Activated CD4-positive, alpha-beta memory T cell treated with anti-CD3 and anti-CD28 coated beads, Interleukin-2, amount 10 ng/mL, durations not matched to agents 7 days and 5 days (primary cell): Measurements from ENCODE around the gene TRPM3. TPM values are rescaled to one million over a fixed set of nuclear protein-coding genes. Genes with fewer than 3 reads are reported as not detected.

ENCODE experiments used
- CTCF ChIA-PET: fragments of 350-600 bp; sonication (Branson Sonifier 250); formaldehyde crosslinking; loops from one replicate; lab custom pipeline; 2021; ENCODE audit warnings: antibody characterized with exemption, inconsistent platforms; lab: Charles Lee
- POLR2A ChIA-PET: fragments of 350-600 bp; sonication (Branson Sonifier 250); formaldehyde crosslinking; loops from one replicate; lab custom pipeline; 2021; ENCODE audit warnings: antibody characterized with exemption; lab: Charles Lee
- DNase-seq: peaks from one replicate; pipeline ENCODE4 v3.0.0-alpha.2; 2020
- H3K27ac Mint-ChIP-seq: one replicate; pipeline ENCODE4 v1.8.0; 2021; ENCODE audit warnings: mild to moderate bottlenecking, mixed read lengths
- H3K27me3 Mint-ChIP-seq: one replicate; pipeline ENCODE4 v1.8.0; 2021; ENCODE audit warnings: mixed read lengths
- H3K36me3 Mint-ChIP-seq: one replicate; pipeline ENCODE4 v1.8.0; 2021; ENCODE audit warnings: low read depth, mixed read lengths
- H3K4me1 Mint-ChIP-seq: one replicate; pipeline ENCODE4 v1.8.0; 2021; ENCODE audit warnings: mixed read lengths
- H3K4me3 Mint-ChIP-seq: one replicate; pipeline ENCODE4 v1.8.0; 2021; ENCODE audit warnings: mild to moderate bottlenecking, mixed read lengths
- H3K9me3 Mint-ChIP-seq: one replicate; pipeline ENCODE4 v1.8.0; 2021; ENCODE audit warnings: mixed read lengths
- total RNA-seq, 2 experiments: library from RNA; stranded (reverse); gene quantifications; one replicate each; pipeline ENCODE4 v1.2.3, GENCODE V29; 2021

The TRPM3 gene
- total RNA-seq, 2 experiments from 2014 or later: not detected

- Mint-ChIP-seq H3K27ac (no peak overlapping the region), H3K27me3 (no peaks in the 10 kb centered on the region), H3K4me3 (no peak overlapping the region), H3K4me1 (peaks cover 38% of the 10 kb centered on the region), H3K9me3 (no peaks in the 10 kb centered on the region), H3K36me3 (peaks cover 7% of the 10 kb centered on the region)
- no peak for DNase-seq
- ChIA-PET POLR2A (no interaction called here), CTCF (interaction anchor here (2.7 kb wide), 1 partner anchor 35 kb away, joined by 13 read pairs; no protein-coding TSS in a partner anchor)
These were observed 553.9 kb downstream of the TRPM3 start for GRCh38 chr9:70567511-70567910.

DNA sequence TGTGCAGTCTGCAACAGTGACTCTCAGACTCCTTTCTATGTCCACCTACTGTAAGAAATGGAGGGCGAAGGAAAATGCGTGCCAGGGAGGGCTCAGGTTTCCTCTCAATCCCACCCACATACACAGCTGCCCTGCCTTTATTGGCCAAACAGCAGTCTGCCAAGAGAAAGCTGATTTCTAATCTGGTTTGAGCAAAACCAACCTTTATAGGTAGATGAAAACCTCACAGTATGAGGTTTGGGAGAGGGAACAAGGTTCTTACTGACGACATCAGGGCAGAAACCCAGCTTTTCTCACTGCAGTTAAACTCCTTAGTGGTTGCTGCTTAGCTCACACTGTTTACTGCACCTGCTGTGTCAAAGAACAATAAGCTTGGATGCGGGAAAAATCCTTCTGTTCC lies 554.7 kb downstream of the TRPM3 start:
- Mint-ChIP-seq H3K27me3 (no peaks in the 10 kb centered on the region), H3K4me1 (peaks cover 41% of the 10 kb centered on the region), H3K27ac (no peak overlapping the region), H3K9me3 (no peaks in the 10 kb centered on the region), H3K4me3 (no peak overlapping the region), H3K36me3 (peaks cover 8% of the 10 kb centered on the region)
- ChIA-PET POLR2A (interaction anchor here (1.0 to 5.2 kb wide), 2 partner anchors 13 to 147 kb away, joined by 3 to 85 read pairs; no protein-coding TSS in a partner anchor), CTCF (interaction anchor here (2.7 kb wide), 1 partner anchor 36 kb away, joined by 13 read pairs; no protein-coding TSS in a partner anchor)
- no peak for DNase-seq

- CTCF ChIA-PET: interaction anchor here (2.7 kb wide), 1 partner anchor 37 kb away, joined by 13 read pairs; no protein-coding TSS in a partner anchor
- peaks cover 10% of the 10 kb centered on the region for H3K36me3 Mint-ChIP-seq
- peak; percentile 17 for DNase-seq
- H3K27ac Mint-ChIP-seq: peak overlapping the region; percentile 1
- H3K27me3 Mint-ChIP-seq: no peaks in the 10 kb centered on the region
- no peak overlapping the region for H3K4me3 Mint-ChIP-seq
- POLR2A ChIA-PET: interaction anchor here (1.0 to 5.2 kb wide), 2 partner anchors 14 to 146 kb away, joined by 3 to 85 read pairs; no protein-coding TSS in a partner anchor
- H3K9me3 Mint-ChIP-seq: no peaks in the 10 kb centered on the region
- H3K4me1 Mint-ChIP-seq: peaks cover 44% of the 10 kb centered on the region
These were observed 555.4 kb downstream of the TRPM3 start for GRCh38 chr9:70566066-70566465.

DNA sequence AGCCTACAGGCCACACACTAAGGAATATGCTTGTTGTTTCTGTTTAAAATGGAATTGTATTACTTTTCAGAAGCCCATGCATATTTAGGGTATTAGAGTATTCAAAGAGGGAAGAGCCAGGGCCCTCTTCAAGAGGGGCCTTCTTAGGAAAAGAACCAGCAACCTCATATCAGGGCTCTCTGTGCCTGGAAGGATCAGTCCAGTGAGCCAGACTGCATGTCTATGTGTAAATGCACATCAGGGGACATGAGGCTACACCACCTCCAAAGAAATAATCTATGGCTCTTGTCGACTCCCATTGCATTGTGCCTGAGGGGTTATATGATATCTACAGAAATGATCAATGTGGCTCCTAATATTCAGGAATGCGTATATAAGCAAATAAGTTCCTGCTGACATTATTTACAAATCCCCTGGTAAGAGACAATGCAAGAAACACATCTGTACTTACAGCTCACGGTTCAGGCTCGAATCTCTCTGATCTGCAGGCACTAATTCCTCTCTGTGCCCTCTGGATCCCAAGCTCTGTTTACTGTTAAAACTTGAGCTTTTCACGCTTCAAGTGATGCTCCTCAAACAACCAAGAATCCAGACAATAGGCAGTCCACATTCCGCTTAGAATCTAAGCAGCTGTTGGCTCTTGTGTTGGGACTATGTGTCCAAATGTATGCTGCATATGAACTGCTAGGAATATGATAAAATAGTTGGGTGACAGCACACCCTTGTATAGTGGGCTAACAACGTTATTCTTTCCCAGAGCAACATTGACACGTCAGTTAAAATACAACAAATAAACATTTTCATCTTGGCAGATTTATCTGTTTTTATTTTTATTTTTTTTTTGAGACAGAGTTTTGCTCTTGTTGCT lies 556.7 kb downstream of the TRPM3 start:
- no peak for DNase-seq
- Mint-ChIP-seq H3K27ac (peak overlapping the region; percentile 99), H3K36me3 (peaks cover 7% of the 10 kb centered on the region), H3K9me3 (no peaks in the 10 kb centered on the region), H3K4me3 (peak overlapping the region; percentile 42), H3K27me3 (no peaks in the 10 kb centered on the region), H3K4me1 (peaks cover 44% of the 10 kb centered on the region)
- POLR2A ChIA-PET: interaction anchor here (0.7 to 5.2 kb wide), 9 partner anchors 15 to 1063 kb away, joined by 3 to 85 read pairs (median 10); partner anchors contain the start of genes KLF9 and SMC5
- CTCF ChIA-PET: interaction anchor here (2.7 kb wide), 1 partner anchor 38 kb away, joined by 13 read pairs; no protein-coding TSS in a partner anchor

- Mint-ChIP-seq H3K27me3 (no peaks in the 10 kb centered on the region), H3K4me1 (peaks cover 50% of the 10 kb centered on the region), H3K27ac (peak overlapping the region; percentile 99), H3K36me3 (peaks cover 7% of the 10 kb centered on the region), H3K9me3 (no peaks in the 10 kb centered on the region), H3K4me3 (peak overlapping the region; percentile 49)
- ChIA-PET POLR2A (interaction anchor here (1.0 to 5.2 kb wide), 9 partner anchors 16 to 305 kb away, joined by 3 to 85 read pairs (median 10); partner anchors contain the start of genes KLF9 and SMC5), CTCF (interaction anchor here (2.2 to 2.3 kb wide), 2 partner anchors 39 to 145 kb away, joined by 7 to 9 read pairs; no protein-coding TSS in a partner anchor)
- peak; percentile 79 for DNase-seq
These were observed 557.8 kb downstream of the TRPM3 start for GRCh38 chr9:70563431-70564204.

GRCh38 chr9:70563010-70563409 lies 558.4 kb downstream of the TRPM3 start:
- POLR2A ChIA-PET: interaction anchor here (1.7 to 5.2 kb wide), 6 partner anchors 30 to 305 kb away, joined by 5 to 85 read pairs (median 10); partner anchors contain the start of genes KLF9 and SMC5
- H3K27ac Mint-ChIP-seq: peak overlapping the region; percentile 99
- no peak for DNase-seq

DNA sequence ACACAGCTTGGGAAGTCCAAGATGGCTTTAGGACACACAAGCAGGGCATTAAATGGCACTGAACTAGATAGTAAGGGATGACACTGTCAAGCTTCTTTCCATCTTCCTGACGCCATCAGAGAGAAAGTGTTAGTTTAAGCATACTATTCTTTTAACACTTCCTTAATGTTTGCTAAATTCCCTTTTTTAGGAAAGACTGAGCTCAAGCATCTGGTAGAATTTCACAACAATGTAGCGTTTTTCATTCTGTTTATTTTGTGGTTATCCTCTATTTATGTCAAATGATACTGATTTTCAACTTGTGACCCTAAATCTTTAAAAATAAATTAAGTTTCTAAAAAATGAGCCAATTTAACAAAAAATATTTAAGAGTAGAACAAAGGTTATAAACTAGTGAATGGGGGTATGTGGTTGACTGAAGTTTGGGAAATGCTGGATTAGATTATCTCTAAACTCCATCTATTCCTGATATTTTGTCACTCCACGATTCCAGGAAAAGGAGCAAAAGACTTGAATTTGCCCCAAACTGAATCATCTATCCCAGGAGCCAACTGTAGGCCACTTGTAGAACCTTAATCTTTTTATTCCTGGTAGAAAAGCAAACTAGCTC lies 559.5 kb downstream of the TRPM3 start:
- Mint-ChIP-seq H3K4me3 (no peak overlapping the region), H3K4me1 (peaks cover 47% of the 10 kb centered on the region), H3K27ac (no peak overlapping the region), H3K36me3 (peaks cover 7% of the 10 kb centered on the region), H3K27me3 (no peaks in the 10 kb centered on the region), H3K9me3 (peaks cover 4% of the 10 kb centered on the region)
- DNase-seq: no peak
- POLR2A ChIA-PET: interaction anchor here (1.8 to 5.2 kb wide), 3 partner anchors 41 to 147 kb away, joined by 9 to 85 read pairs (median 10); partner anchors contain the start of gene KLF9
- CTCF ChIA-PET: interaction anchor here (2.2 to 2.3 kb wide), 2 partner anchors 41 to 143 kb away, joined by 7 to 9 read pairs; no protein-coding TSS in a partner anchor

More at GRCh38 chr9:70563010-70563409, 558.4 kb downstream of the TRPM3 start:
- CTCF ChIA-PET: interaction anchor here (2.2 to 2.3 kb wide), 2 partner anchors 39 to 144 kb away, joined by 7 to 9 read pairs; no protein-coding TSS in a partner anchor
- Mint-ChIP-seq H3K4me1 (peaks cover 50% of the 10 kb centered on the region), H3K9me3 (no peaks in the 10 kb centered on the region), H3K36me3 (peaks cover 7% of the 10 kb centered on the region), H3K4me3 (peak overlapping the region; percentile 49), H3K27me3 (no peaks in the 10 kb centered on the region)

DNA sequence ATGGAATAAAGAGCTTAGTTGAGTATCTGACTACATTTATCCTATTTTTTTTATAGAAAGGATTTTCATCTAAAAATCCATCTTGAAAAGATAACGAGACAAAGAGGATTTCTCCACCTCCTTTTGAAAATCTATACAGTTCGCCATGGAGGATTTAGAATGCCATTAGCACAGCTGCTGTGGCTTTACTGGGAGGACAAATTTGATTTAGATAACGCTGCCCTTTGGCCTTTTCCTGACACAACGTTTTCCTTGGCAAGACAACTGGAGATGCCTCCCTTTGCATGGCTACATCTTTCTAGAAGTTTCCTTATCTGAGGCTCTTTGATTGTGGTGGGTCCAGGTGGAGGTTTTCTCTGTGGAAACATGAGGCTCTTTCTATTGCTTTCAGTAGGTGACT lies 560.3 kb downstream of the TRPM3 start:
- H3K27ac Mint-ChIP-seq: no peak overlapping the region
- ChIA-PET POLR2A (interaction anchor here (1.4 kb wide), 1 partner anchor 141 kb away, joined by 4 read pairs; no protein-coding TSS in a partner anchor), CTCF (interaction anchor here (2.2 kb wide), 1 partner anchor 142 kb away, joined by 7 read pairs; no protein-coding TSS in a partner anchor)
- H3K27me3 Mint-ChIP-seq: no peaks in the 10 kb centered on the region
- H3K4me3 Mint-ChIP-seq: no peak overlapping the region
- peaks cover 4% of the 10 kb centered on the region for H3K9me3 Mint-ChIP-seq
- H3K36me3 Mint-ChIP-seq: peaks cover 7% of the 10 kb centered on the region
- peaks cover 43% of the 10 kb centered on the region for H3K4me1 Mint-ChIP-seq
- no peak for DNase-seq

DNA sequence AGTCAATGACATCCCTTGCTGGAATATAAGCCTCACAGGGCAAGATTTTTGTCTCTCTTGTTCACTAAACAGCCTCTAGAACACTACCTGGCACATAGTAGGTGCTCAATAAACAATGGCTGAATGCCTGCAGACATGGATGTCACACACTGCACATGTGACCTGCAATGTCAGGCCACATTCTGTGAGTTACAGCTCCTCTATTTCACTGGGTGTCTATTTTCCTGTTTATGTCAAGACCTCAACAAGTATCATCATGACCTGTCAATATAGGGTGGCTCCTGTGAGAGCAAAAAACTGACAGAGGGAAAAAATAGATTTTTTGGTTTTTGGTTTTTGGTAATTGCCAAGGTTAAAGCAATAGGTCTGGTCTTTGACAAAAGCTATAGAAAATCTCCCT lies 562.3 kb downstream of the TRPM3 start:
- Mint-ChIP-seq H3K36me3 (peaks cover 7% of the 10 kb centered on the region), H3K27me3 (no peaks in the 10 kb centered on the region), H3K4me1 (peaks cover 32% of the 10 kb centered on the region), H3K9me3 (peaks cover 4% of the 10 kb centered on the region), H3K4me3 (no peak overlapping the region), H3K27ac (no peak overlapping the region)
- no peak for DNase-seq
- CTCF ChIA-PET: interaction anchor here (0.6 kb wide), 1 partner anchor 1157 kb away, joined by 5 read pairs; no protein-coding TSS in a partner anchor
- POLR2A ChIA-PET: no interaction called here

DNA sequence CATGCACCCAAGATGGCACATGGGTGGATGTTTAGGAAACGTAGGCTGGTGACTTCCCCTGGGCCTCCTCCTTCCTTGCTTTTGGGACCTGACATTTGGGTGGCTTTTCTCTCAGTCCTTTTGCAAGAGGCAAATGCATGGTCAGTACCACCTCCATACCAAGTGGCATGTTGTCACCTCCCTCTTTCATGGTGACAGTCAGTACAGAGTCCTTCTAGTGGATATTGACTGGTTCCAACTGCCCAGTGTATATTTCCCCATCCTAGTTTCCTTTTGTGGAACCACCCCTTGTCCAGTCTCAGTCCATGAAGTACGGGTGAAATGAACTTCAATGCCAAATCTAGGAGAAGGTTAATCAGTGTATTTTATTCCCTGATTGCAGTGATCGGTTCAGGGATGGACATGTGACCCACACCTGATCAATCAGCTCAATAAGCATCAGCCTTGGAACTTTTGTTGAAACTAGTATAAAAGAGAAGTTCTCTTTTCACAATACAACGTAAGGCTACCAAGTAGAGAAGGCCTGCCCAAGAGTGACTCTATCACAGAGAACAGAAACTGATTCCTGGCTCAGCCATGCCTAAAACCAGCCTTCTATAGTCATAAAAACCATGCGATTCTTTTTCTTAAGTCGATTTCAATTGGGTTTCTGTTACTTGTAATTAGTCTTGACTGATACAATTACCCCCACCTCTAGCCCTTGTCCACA lies 563.6 kb downstream of the TRPM3 start:
- CTCF ChIA-PET: interaction anchor here (0.6 kb wide), 1 partner anchor 947 kb away, joined by 6 read pairs; no protein-coding TSS in a partner anchor
- Mint-ChIP-seq H3K36me3 (peaks cover 6% of the 10 kb centered on the region), H3K4me1 (peaks cover 20% of the 10 kb centered on the region), H3K4me3 (no peak overlapping the region), H3K27ac (no peak overlapping the region), H3K9me3 (peaks cover 4% of the 10 kb centered on the region), H3K27me3 (no peaks in the 10 kb centered on the region)
- POLR2A ChIA-PET: no interaction called here
- DNase-seq: no peak

- peaks cover 14% of the 10 kb centered on the region for H3K4me1 Mint-ChIP-seq
- no peak overlapping the region for H3K27ac Mint-ChIP-seq
- no peak overlapping the region for H3K4me3 Mint-ChIP-seq
- no peaks in the 10 kb centered on the region for H3K27me3 Mint-ChIP-seq
- H3K36me3 Mint-ChIP-seq: peaks cover 3% of the 10 kb centered on the region
- peaks cover 4% of the 10 kb centered on the region for H3K9me3 Mint-ChIP-seq
- DNase-seq: no peak
- CTCF ChIA-PET: interaction anchor here (0.8 kb wide), 1 partner anchor 45 kb away, joined by 4 read pairs; no protein-coding TSS in a partner anchor
- POLR2A ChIA-PET: no interaction called here
These were observed 564.6 kb downstream of the TRPM3 start for GRCh38 chr9:70556771-70557170.
